HepG2 (cell line): ENCODE measurements around the gene JTB. TPM values are rescaled to one million over a fixed set of nuclear protein-coding genes. Genes with fewer than 3 reads are reported as not detected.

Source experiments
- ATF2 ChIP-seq: sonication (generic); formaldehyde crosslinking; IDR thresholded peaks from 2 replicates; pipeline ENCODE4 v1.4.0; 2020; ENCODE audit warnings: missing genetic modification reagents
- CCAR2 ChIP-seq: fragments of 200-400 bp; formaldehyde crosslinking; optimal IDR thresholded peaks from 2 replicates; pipeline ENCODE3; 2018; ENCODE audit warnings: low read depth, mild to moderate bottlenecking, low read length, moderate library complexity
- DPF2 ChIP-seq: sonication (generic); formaldehyde crosslinking; IDR thresholded peaks from 2 replicates; pipeline ENCODE4 v1.4.0; 2020; ENCODE audit warnings: mild to moderate bottlenecking, low read depth, missing genetic modification reagents, borderline replicate concordance
- GPBP1L1 ChIP-seq: sonication (generic); formaldehyde crosslinking; IDR thresholded peaks from 2 replicates; pipeline ENCODE4 v1.5.0; 2020; ENCODE audit warnings: mild to moderate bottlenecking, missing genetic modification reagents
- HMG20B ChIP-seq: conservative IDR thresholded peaks from 2 replicates; pipeline ENCODE4 v1.6.1; 2016; ENCODE audit warnings: missing genetic modification reagents, missing compliant biosample characterization
- IRF1 ChIP-seq: sonication (generic); formaldehyde crosslinking; IDR thresholded peaks from 2 replicates; pipeline ENCODE4 v1.4.0; 2020; ENCODE audit warnings: low read depth, mild to moderate bottlenecking, missing genetic modification reagents
- SIN3A ChIP-seq: IDR thresholded peaks from 2 replicates; pipeline ENCODE4 v1.6.1; 2011; ENCODE audit warnings: low read depth, mild to moderate bottlenecking, control low read depth, low read length, borderline replicate concordance
- SIX1 ChIP-seq: sonication (generic); formaldehyde crosslinking; IDR thresholded peaks from 2 replicates; pipeline ENCODE4 v1.4.0; 2020; ENCODE audit warnings: missing genetic modification reagents, borderline replicate concordance
- SP1 ChIP-seq, 2 experiments: fragments of 450-650 bp in 1 of 2; sonication (generic) in 1 of 2; formaldehyde crosslinking in 1 of 2; IDR thresholded peaks; 2 replicates each; pipeline versions ENCODE4 v1.4.0 to v1.6.1; 2016 to 2020; ENCODE audit warnings: missing genetic modification reagents in 1 of 2
- TFAP4 ChIP-seq: sonication (generic); IDR thresholded peaks from 2 replicates; pipeline ENCODE4 v1.6.1; 2016; ENCODE audit warnings: low read depth, borderline replicate concordance
- ZFP1 ChIP-seq: IDR thresholded peaks from 2 replicates; pipeline ENCODE4 v1.6.1; 2016
- ZNF207 ChIP-seq: fragments of 450-650 bp; IDR thresholded peaks from 2 replicates; pipeline ENCODE4 v1.6.1; 2016; ENCODE audit warnings: antibody characterized with exemption, borderline replicate concordance
- ZNF260 ChIP-seq: sonication (generic); formaldehyde crosslinking; IDR thresholded peaks from 2 replicates; pipeline ENCODE4 v1.4.0; 2020; ENCODE audit warnings: missing genetic modification reagents, low read depth, mild to moderate bottlenecking, borderline replicate concordance
- ZNF646 ChIP-seq: sonication (generic); formaldehyde crosslinking; IDR thresholded peaks from 2 replicates; pipeline ENCODE4 v1.9.0; 2021; ENCODE audit warnings: mild to moderate bottlenecking, missing genetic modification reagents
- ZNF772 ChIP-seq: sonication (generic); formaldehyde crosslinking; IDR thresholded peaks from 2 replicates; pipeline ENCODE4 v1.5.0; 2020; ENCODE audit warnings: mild to moderate bottlenecking, missing genetic modification reagents
- ZNF777 ChIP-seq: sonication (generic); formaldehyde crosslinking; IDR thresholded peaks from 2 replicates; pipeline ENCODE4 v1.4.0; 2020; ENCODE audit warnings: missing genetic modification reagents
- ZNF781 ChIP-seq: sonication (generic); formaldehyde crosslinking; IDR thresholded peaks from 2 replicates; pipeline ENCODE4 v1.5.1; 2020; ENCODE audit warnings: borderline replicate concordance, mild to moderate bottlenecking, missing genetic modification reagents; ENCODE audit errors: not compliant biosample characterization
- ZNF790 ChIP-seq: sonication (generic); formaldehyde crosslinking; IDR thresholded peaks from 2 replicates; pipeline ENCODE4 v1.8.0; 2022; ENCODE audit warnings: missing genetic modification reagents, mild to moderate bottlenecking, borderline replicate concordance
- polyA plus RNA-seq, 8 experiments: library from polyadenylated mRNA; depleted of rRNA in 3 of 8; stranded (reverse) in 7 of 8; unstranded in 1 of 8; fragments of >200 nt; fragmentation: Illumina TruSeq in 4 of 8; extraction: Trizol in 4 of 8; gene quantifications; 2 replicates each; pipeline versions ENCODE4 v1.2.1 to v1.2.3, GENCODE V29; 2011 to 2016; ENCODE audit warnings: low read depth in 4 of 8, missing spikeins in 1 of 8, mixed read lengths in 1 of 8; ENCODE audit not compliant: insufficient read depth in 1 of 8
- total RNA-seq, 5 experiments: library from RNA; depleted of rRNA; stranded (reverse); fragments of >200 nt; fragmentation: Illumina TruSeq; extraction: Trizol; gene quantifications; 2 replicates each; pipeline ENCODE4 v1.2.3, GENCODE V29; 2016; ENCODE audit warnings: low read depth in 1 of 5

The JTB gene
- total and polyA plus RNA-seq, 2 of the 13 experiments (the other 11 are each of a cell fraction or from before 2014, with no cell fraction given) = 96.7 to 99.2 TPM

GRCh38 chr1:153946622-153947241 is 30.7 kb downstream of the JTB start, which contains the start of gene DENND4B (continued):
- no peak for TF ChIP-seq IRF1 (CRISPR knock-in tag)
- TF ChIP-seq TFAP4 = peak; percentile 54; the same call in 1 of the 2 replicates
- no peak for TF ChIP-seq ZNF260 (CRISPR knock-in tag)
- TF ChIP-seq ZNF790 (CRISPR knock-in tag) = no peak
- TF ChIP-seq ZNF781 = no peak
- no peak for TF ChIP-seq SP1 (IDR thresholded peaks at IDR 0.05)
- 0 out of 2 replicates have a peak, but pooled peaks have one; percentile 35 for TF ChIP-seq SP1 (CRISPR knock-in tag; IDR thresholded peaks at IDR 0.05)
- no peak for TF ChIP-seq ZNF207
- TF ChIP-seq SIX1 (CRISPR knock-in tag) = no peak
- TF ChIP-seq HMG20B (CRISPR knock-in tag) = no peak
- no peak for TF ChIP-seq ZNF777 (CRISPR knock-in tag)
- TF ChIP-seq SIN3A = no peak
- TF ChIP-seq DPF2 (CRISPR knock-in tag) = no peak
- no peak for TF ChIP-seq GPBP1L1 (CRISPR knock-in tag)
- TF ChIP-seq ATF2 (CRISPR knock-in tag) = peak; percentile 51; the same call in 1 of the 2 replicates
- TF ChIP-seq ZNF646 = no peak
- no peak for TF ChIP-seq CCAR2
- peak; percentile 69; the same call in 1 of the 2 replicates for TF ChIP-seq ZNF772
- no peak; the same call in 1 of the 2 replicates for TF ChIP-seq ZFP1 (CRISPR knock-in tag)
